ENCODE measurements around the gene SLC17A2. TPM values are rescaled to one million over a fixed set of nuclear protein-coding genes. Genes with fewer than 3 reads are reported as not detected.

Gene SLC17A2
- total and polyA plus RNA-seq, 2 of the 8 experiments (the other 6 are each of a cell fraction or from before 2014, with no cell fraction given) = not detected

GRCh38 chr6:25958700-25959162 is 28.2 kb upstream of the SLC17A2 start:
- ChIA-PET CTCF (ENCODE audit: partially characterized antibody) (interaction anchor here (1.0 kb wide), 1 partner anchor 45 kb away, joined by 5 read pairs; no protein-coding TSS in a partner anchor), POLR2A (ENCODE audit: partially characterized antibody) (no interaction called here)
- no peak overlapping the region for H4K8ac ChIP-seq (ENCODE audit: extremely low read depth, insufficient read depth, low read length)
- H3K56ac ChIP-seq (replicated peaks; ENCODE audit: insufficient read length, low read depth, low read length) = no peak overlapping the region
- DNase-seq (ENCODE audit: low read depth in 1 of 2, low spot score in 2 of 2) (no peak), FAIRE-seq (no peak)
- peaks cover 3 to 15% (median 9%) of the 10 kb centered on the region in 4 experiments; a peak in 6 of 7 replicates for H3K4me1 ChIP-seq (replicated peaks in 1 of 4; ENCODE audit: control insufficient read depth in 3 of 4, insufficient read depth in 4 of 4, low read length in 3 of 4)
- no peaks in the 10 kb centered on the region for H3K27me3 ChIP-seq (replicated peaks in 1 of 4; ENCODE audit: control insufficient read depth in 3 of 4, extremely low read depth in 1 of 4, insufficient read depth in 3 of 4, low read length in 3 of 4)
- TF ChIP-seq SIRT6 (IDR thresholded peaks at IDR 0.05; ENCODE audit: low read length) (no peak), CBX5 (IDR thresholded peaks at IDR 0.05; ENCODE audit: low read depth, low read length) (no peak)
- no peak overlapping the region for H2AK5ac ChIP-seq (ENCODE audit: low read depth, low read length)
- H3K9ac ChIP-seq (replicated peaks in 1 of 4; ENCODE audit: extremely low read depth in 1 of 4, low read depth in 3 of 4, low read length in 3 of 4) = no peak overlapping the region
- no peak overlapping the region for H3K23ac ChIP-seq (ENCODE audit: insufficient read length)
- no peaks in the 10 kb centered on the region for H3K36me3 ChIP-seq (ENCODE audit: control insufficient read depth in 2 of 4, insufficient read depth in 4 of 4, low read length in 3 of 4)
- H3K4me3 ChIP-seq (ENCODE audit: extremely low read depth in 1 of 4, insufficient read depth in 2 of 4, low read depth in 3 of 4, low read length in 4 of 4) = no peak overlapping the region
- H2BK15ac ChIP-seq (ENCODE audit: low read length) = no peak overlapping the region
- no peak overlapping the region for H3K4ac ChIP-seq (replicated peaks; ENCODE audit: insufficient read length, low read depth, low read length)
- no peak overlapping the region for H3K18ac ChIP-seq (ENCODE audit: extremely low read depth, low read length)
- H3K27ac ChIP-seq (ENCODE audit: low read depth, low read length) = no peak overlapping the region
- H3K79me1 ChIP-seq (ENCODE audit: low read depth, low read length) = no peaks in the 10 kb centered on the region
- H2BK5ac ChIP-seq (ENCODE audit: low read depth, low read length) = no peak overlapping the region
- WGBS, 2 experiments (ENCODE audit: extremely low coverage in 1 of 2, insufficient coverage in 1 of 2, insufficient read length in 1 of 2, insufficient replicate concordance in 2 of 2, low coverage in 1 of 2, low lambda C conversion rate in 2 of 2, missing lambda C conversion rate in 1 of 2) = 89% methylated on average over 3 of the region's 3 CpGs; no CpG with 5 or more reads in 1 of the 2 experiments
- no peak overlapping the region for H2BK120ac ChIP-seq (replicated peaks; ENCODE audit: low read depth, low read length)
- H2BK20ac ChIP-seq (ENCODE audit: low read length) = no peak overlapping the region
- no peak overlapping the region for H4K91ac ChIP-seq (replicated peaks; ENCODE audit: insufficient read length, low read length)
- H3K23me2 ChIP-seq (ENCODE audit: low read depth, low read length) = peaks cover 4% of the 10 kb centered on the region
- peak overlapping the region; percentile 79; the same call in 1 of the 2 replicates for H2AFZ ChIP-seq (ENCODE audit: low read length)
- no peaks in the 10 kb centered on the region; a peak in 1 of 4 replicates for H3K9me3 ChIP-seq (ENCODE audit: insufficient read depth in 2 of 2, low read depth in 1 of 2, low read length in 1 of 2)
- no peak overlapping the region for H3K14ac ChIP-seq (ENCODE audit: insufficient read length)
- no peaks in the 10 kb centered on the region for H3K79me2 ChIP-seq (ENCODE audit: control insufficient read depth in 1 of 2, insufficient read depth in 2 of 2, low read length in 2 of 2)
- no peak overlapping the region for H3K4me2 ChIP-seq (ENCODE audit: insufficient read depth in 1 of 2, low read depth in 2 of 2, low read length in 2 of 2)
- H2BK12ac ChIP-seq (ENCODE audit: low read depth, low read length) = no peak overlapping the region
- no peaks in the 10 kb centered on the region for H4K20me1 ChIP-seq (replicated peaks in 1 of 2; ENCODE audit: control insufficient read depth in 1 of 2, insufficient read depth in 2 of 2, low read length in 2 of 2)
- H4K5ac ChIP-seq (ENCODE audit: insufficient read length, low read depth, low read length) = no peak overlapping the region

Data from H1 (cell line).